ENCODE data around the gene COL10A1.

GRCh38 chr6:116118608-116119007 is 7.3 kb downstream of the COL10A1 start:
- TF ChIP-seq CTCF (IDR thresholded peaks at IDR 0.05) = no peak
- TF ChIP-seq POLR2AphosphoS5 (IDR thresholded peaks at IDR 0.05) = no peak
